Stimulated activated CD4-positive, alpha-beta T cell treated with anti-CD3 and anti-CD28 coated beads, Interleukin-15, amount 100 ng/mL, for 24 hours (primary cell): ENCODE data around the gene GRIN2C.

Experiments used
- DNase-seq: peaks from one replicate; pipeline ENCODE4 v3.0.0-alpha.2; 2020

The GRIN2C gene

DNA sequence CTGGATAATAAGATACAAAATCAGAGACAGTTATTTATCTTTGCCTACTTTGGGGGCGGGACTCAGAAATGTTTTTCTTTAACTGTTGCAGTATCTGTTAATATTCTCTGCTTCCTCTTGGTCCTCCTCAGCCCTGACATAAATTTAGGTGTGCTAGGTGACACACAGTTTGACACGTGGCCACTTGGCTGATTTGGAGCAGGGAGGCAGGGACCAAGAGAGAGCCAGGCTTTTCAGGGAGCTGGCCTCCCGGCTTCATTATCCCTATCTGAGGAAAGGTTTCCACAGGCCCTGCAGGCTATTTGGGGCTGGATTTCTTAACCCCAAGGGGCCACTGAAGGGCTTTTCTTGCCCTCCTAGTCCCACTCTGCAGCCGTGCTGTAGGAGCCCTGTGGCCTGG, 63.5 kb downstream of the GRIN2C start:
- DNase-seq = no peak

DNA sequence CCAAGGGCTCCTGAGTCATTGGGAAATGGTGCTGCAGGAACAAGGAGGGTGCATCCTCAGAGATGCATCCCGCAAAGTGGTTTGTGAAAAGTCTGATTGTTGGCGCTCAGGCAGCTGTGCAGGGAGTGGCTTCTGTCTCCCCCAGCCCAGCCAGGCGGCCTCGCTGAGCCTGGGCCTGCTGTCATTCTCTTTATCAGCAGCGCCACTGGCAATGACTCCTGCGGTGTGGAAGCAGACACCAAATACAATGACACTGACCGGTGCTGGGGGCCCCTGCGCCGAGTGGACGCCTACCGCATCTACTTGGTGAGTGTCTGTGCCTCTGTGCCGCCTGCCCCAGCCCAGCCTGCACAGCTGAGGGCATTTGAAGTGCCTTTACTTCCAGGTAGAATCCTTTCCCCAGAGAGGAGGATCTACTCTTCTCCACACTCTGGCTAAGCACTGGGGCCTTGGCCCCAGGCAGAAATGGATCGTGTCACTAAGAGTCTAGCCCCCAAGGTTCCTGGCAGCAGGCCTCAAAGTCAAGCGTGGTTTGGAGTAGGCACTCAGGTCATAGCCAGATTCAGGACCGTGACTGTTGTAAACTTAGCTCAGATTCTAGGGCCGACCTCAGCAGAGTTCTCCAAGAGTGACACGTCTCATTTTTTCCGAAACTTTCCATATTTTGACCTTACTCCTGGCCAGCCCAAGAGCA, 64.2 kb downstream of the GRIN2C start:
- DNase-seq = no peak

DNA sequence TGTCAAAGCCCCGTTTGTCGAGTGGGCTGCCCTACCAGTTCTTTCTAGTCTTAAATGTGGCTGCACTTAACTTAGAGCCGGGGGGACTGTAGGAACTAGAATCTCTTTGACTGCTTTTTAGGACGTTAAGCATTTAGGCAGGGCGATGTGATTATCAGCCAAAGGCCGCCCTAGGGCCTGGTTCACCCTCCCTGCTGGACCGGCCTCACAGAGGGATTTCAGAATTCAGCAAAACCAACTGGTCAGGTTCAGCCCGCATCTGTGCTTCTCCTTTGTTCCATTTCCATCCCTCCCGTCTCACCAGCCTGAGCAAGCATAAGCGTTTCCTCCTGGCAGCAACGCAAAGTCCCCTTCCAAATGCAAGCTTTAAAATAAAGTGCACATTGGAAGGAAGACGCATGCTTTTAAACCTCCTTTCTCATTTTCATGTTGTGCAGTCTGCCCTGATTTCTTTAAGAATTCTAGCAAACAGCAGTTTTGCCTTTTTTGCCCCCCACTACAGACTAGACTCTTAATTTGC, 67.0 kb downstream of the GRIN2C start:
- no peak for DNase-seq
